Liver (tissue), 9 donors: ENCODE measurements around the gene CDC42BPB. TPM values are rescaled to one million over a fixed set of nuclear protein-coding genes. Genes with fewer than 3 reads are reported as not detected.
A peak's percentile ranks its signal among the peaks of the same experiment; 100 is the strongest.

Experiments used
- DNase-seq: peaks from one replicate; pipeline ENCODE4 v3.0.0-alpha.2; 2017; ENCODE audit warnings: low spot score
- H3K27ac ChIP-seq, 2 donors: one replicate each; pipeline ENCODE4 v1.7.0; 2013; ENCODE audit warnings: inconsistent platforms in 2 of 2, low read length in 2 of 2, control low read depth in 1 of 2, low read depth in 1 of 2, mild to moderate bottlenecking in 1 of 2
- H3K27me3 ChIP-seq, 4 donors: one replicate each; pipeline versions ENCODE4 v1.6.1 to v1.7.0; 2013; ENCODE audit warnings: low read length in 3 of 4, inconsistent platforms in 1 of 4, mild to moderate bottlenecking in 1 of 4, moderate library complexity in 1 of 4; ENCODE audit not compliant: control insufficient read depth in 4 of 4, insufficient read depth in 4 of 4
- H3K36me3 ChIP-seq, 4 donors: one replicate each; pipeline versions ENCODE4 v1.6.1 to v1.7.0; 2013; ENCODE audit warnings: low read length in 3 of 4, mild to moderate bottlenecking in 3 of 4, low read depth in 1 of 4, moderate library complexity in 1 of 4; ENCODE audit not compliant: control insufficient read depth in 4 of 4, insufficient read depth in 3 of 4
- H3K4me1 ChIP-seq, 4 donors: one replicate each; pipeline versions ENCODE4 v1.6.1 to v1.7.0; 2013; ENCODE audit warnings: low read length in 3 of 4, mild to moderate bottlenecking in 3 of 4, moderate library complexity in 1 of 4; ENCODE audit not compliant: control insufficient read depth in 4 of 4, insufficient read depth in 4 of 4
- H3K4me3 ChIP-seq, 3 donors: one replicate each; pipeline versions ENCODE4 v1.6.1 to v1.7.0; 2013; ENCODE audit warnings: low read length in 3 of 3, control low read depth in 1 of 3, low read depth in 1 of 3, mild to moderate bottlenecking in 1 of 3
- H3K9ac ChIP-seq, 2 donors: one replicate each; pipeline ENCODE4 v1.7.0; 2013; ENCODE audit warnings: low read length in 2 of 2, mild to moderate bottlenecking in 2 of 2, moderate library complexity in 2 of 2, control low read depth in 1 of 2, low read depth in 1 of 2
- H3K9me3 ChIP-seq, 4 donors: one replicate each; pipeline versions ENCODE4 v1.6.1 to v1.7.0; 2013; ENCODE audit warnings: low read length in 3 of 4; ENCODE audit not compliant: control insufficient read depth in 4 of 4
- ATF3 ChIP-seq: IDR thresholded peaks from 2 replicates; pipeline ENCODE4 v1.6.1; 2016; ENCODE audit warnings: antibody characterized with exemption
- CTCF ChIP-seq: fragments of 150-350 bp; IDR thresholded peaks from 2 replicates; pipeline ENCODE4 v1.5.1; 2017; ENCODE audit warnings: improper control_type of control experiment, low read depth, low read length; ENCODE audit not compliant: missing input control
- EGR1 ChIP-seq, 2 donors: IDR thresholded peaks; 2 replicates each; pipeline ENCODE4 v1.6.1; 2016 to 2018; ENCODE audit warnings: antibody characterized with exemption in 2 of 2, low read depth in 2 of 2
- FOXA1 ChIP-seq: IDR thresholded peaks from 2 replicates; pipeline ENCODE4 v1.6.1; 2016; ENCODE audit warnings: antibody characterized with exemption
- FOXA2 ChIP-seq: IDR thresholded peaks from 2 replicates; pipeline ENCODE4 v1.6.1; 2016; ENCODE audit warnings: antibody characterized with exemption
- GABPA ChIP-seq, 2 donors: IDR thresholded peaks in 1 of 2; conservative IDR thresholded peaks in 1 of 2; 2 replicates each; pipeline ENCODE4 v1.6.1; 2016; ENCODE audit warnings: antibody characterized with exemption in 2 of 2, mild to moderate bottlenecking in 1 of 2, moderate library complexity in 1 of 2
- HNF4A ChIP-seq, 2 donors: conservative IDR thresholded peaks; 2 replicates each; pipeline ENCODE4 v1.6.1; 2016; ENCODE audit warnings: antibody characterized with exemption in 2 of 2, mild to moderate bottlenecking in 2 of 2
- HNF4G ChIP-seq: IDR thresholded peaks from 2 replicates; pipeline ENCODE4 v1.6.1; 2016; ENCODE audit warnings: antibody characterized with exemption
- JUND ChIP-seq, 2 donors: IDR thresholded peaks; 2 replicates each; pipeline ENCODE4 v1.6.1; 2016; ENCODE audit warnings: antibody characterized with exemption in 2 of 2
- NR2F2 ChIP-seq: IDR thresholded peaks from 2 replicates; pipeline ENCODE4 v1.6.1; 2016; ENCODE audit warnings: antibody characterized with exemption
- RAD21 ChIP-seq, 2 donors: IDR thresholded peaks; 2 replicates each; pipeline ENCODE4 v1.6.1; 2016; ENCODE audit warnings: antibody characterized with exemption in 2 of 2, mild to moderate bottlenecking in 2 of 2
- REST ChIP-seq: IDR thresholded peaks from 2 replicates; pipeline ENCODE4 v1.6.1; 2016; ENCODE audit warnings: antibody characterized with exemption, mild to moderate bottlenecking
- RXRA ChIP-seq, 2 donors: IDR thresholded peaks; 2 replicates each; pipeline ENCODE4 v1.6.1; 2017 to 2018; ENCODE audit warnings: antibody characterized with exemption in 2 of 2, mild to moderate bottlenecking in 1 of 2
- SP1 ChIP-seq: IDR thresholded peaks from 2 replicates; pipeline ENCODE4 v1.6.1; 2018; ENCODE audit warnings: antibody characterized with exemption, mild to moderate bottlenecking
- TAF1 ChIP-seq: conservative IDR thresholded peaks from 2 replicates; pipeline ENCODE4 v1.6.1; 2016; ENCODE audit warnings: antibody characterized with exemption, mild to moderate bottlenecking
- YY1 ChIP-seq: IDR thresholded peaks from 2 replicates; pipeline ENCODE4 v1.6.1; 2016; ENCODE audit warnings: antibody characterized with exemption, mild to moderate bottlenecking
- ZBTB33 ChIP-seq: IDR thresholded peaks from 2 replicates; pipeline ENCODE4 v1.6.1; 2016; ENCODE audit warnings: antibody characterized with exemption
- WGBS: extraction: QIAGEN DNeasy Blood & Tissue Kit; methylation state at CpG from one replicate; pipeline ENCODE4 v1.1.7; 2013; 5-methylcytosine and 5-hydroxymethylcytosine counted together
- polyA plus RNA-seq, 2 donors: library from polyadenylated mRNA; stranded (reverse) in 1 of 2; unstranded in 1 of 2; fragments of 200-250 nt in 1 of 2; fragments of >200 nt in 1 of 2; fragmentation: Nextera tagmentation in 1 of 2; extraction: Ambion mirVana in 1 of 2; gene quantifications; one replicate each; pipeline versions ENCODE4 v1.2.1 to v1.2.3, GENCODE V29; 2013 to 2015
- total RNA-seq, 2 donors: library from RNA; depleted of rRNA; stranded (reverse); fragments of >200 nt; gene quantifications; one replicate each; pipeline ENCODE4 v1.2.3, GENCODE V29; 2014
- donor health status: healthy.
- donor health status: healthy.
- donor health status: healthy.
- donor health status: healthy.
- donor health status: healthy.

CDC42BPB gene
- total and polyA plus RNA-seq, 4 donors: 4.1 to 78.7 (median 29.7) TPM

- peak; percentile 46 for TF ChIP-seq CTCF
Observed at GRCh38 chr14:103099081-103099732, 41.9 kb upstream of the CDC42BPB start (continued).

GRCh38 chr14:103097994-103098957 lies 40.9 kb upstream of the CDC42BPB start:
- Histone ChIP-seq H3K27me3 (no peaks in the 10 kb centered on the region), H3K36me3 (no peaks in the 10 kb centered on the region), H3K4me1 (peaks cover 24 to 91% (median 64%) of the 10 kb centered on the region in 4 donors), H3K9ac (no peak overlapping the region), H3K9me3 (no peaks in the 10 kb centered on the region), H3K4me3 (peak overlapping the region; percentile 23 to 61 (median 53)), H3K27ac (peak overlapping the region; percentile 91 to 94)
- 39% methylated on average over 31 of the region's 31 CpGs for WGBS
- no peak for DNase-seq
- no peak for TF ChIP-seq FOXA1
- peak; percentile 66 to 74 for TF ChIP-seq RXRA (IDR thresholded peaks at IDR 0.05)
- TF ChIP-seq HNF4A (conservative IDR thresholded peaks at IDR 0.05): peak; percentile 34 to 56

- H3K9ac ChIP-seq: no peak overlapping the region
- TF ChIP-seq HNF4G (no peak), ATF3 (no peak), ZBTB33 (no peak), RAD21 (IDR thresholded peaks at IDR 0.05) (no peak), NR2F2 (no peak), JUND (IDR thresholded peaks at IDR 0.05) (no peak), EGR1 (IDR thresholded peaks at IDR 0.05; ENCODE audit: low read depth in 2 of 2) (no peak), FOXA1 (no peak), YY1 (no peak), SP1 (no peak), GABPA (IDR thresholded peaks at IDR 0.05 in 1 of 2, conservative IDR thresholded peaks at IDR 0.05 in 1 of 2) (no peak), RXRA (IDR thresholded peaks at IDR 0.05) (no peak), HNF4A (conservative IDR thresholded peaks at IDR 0.05) (no peak), CTCF (no peak), TAF1 (no peak), REST (no peak), FOXA2 (no peak)
- peak overlapping the region; percentile 91 to 94 for H3K27ac ChIP-seq
- no peaks in the 10 kb centered on the region for H3K9me3 ChIP-seq
- no peak overlapping the region for H3K4me3 ChIP-seq
- H3K4me1 ChIP-seq: peaks cover 18 to 82% (median 57%) of the 10 kb centered on the region in 4 donors
- 79% methylated on average over 26 of the region's 26 CpGs for WGBS
- H3K36me3 ChIP-seq: no peaks in the 10 kb centered on the region
- DNase-seq: no peak
- H3K27me3 ChIP-seq: no peaks in the 10 kb centered on the region
Observed at GRCh38 chr14:103097244-103097993, 40.1 kb upstream of the CDC42BPB start.
